ENCODE data around the gene PKDREJ.

Gene PKDREJ

GRCh38 chr22:46292732-46293131 lies 29.6 kb upstream of the PKDREJ start:
- TF ChIP-seq ZFX (IDR thresholded peaks at IDR 0.05; ENCODE audit: borderline replicate concordance): no peak
- TF ChIP-seq, protein P1, sequence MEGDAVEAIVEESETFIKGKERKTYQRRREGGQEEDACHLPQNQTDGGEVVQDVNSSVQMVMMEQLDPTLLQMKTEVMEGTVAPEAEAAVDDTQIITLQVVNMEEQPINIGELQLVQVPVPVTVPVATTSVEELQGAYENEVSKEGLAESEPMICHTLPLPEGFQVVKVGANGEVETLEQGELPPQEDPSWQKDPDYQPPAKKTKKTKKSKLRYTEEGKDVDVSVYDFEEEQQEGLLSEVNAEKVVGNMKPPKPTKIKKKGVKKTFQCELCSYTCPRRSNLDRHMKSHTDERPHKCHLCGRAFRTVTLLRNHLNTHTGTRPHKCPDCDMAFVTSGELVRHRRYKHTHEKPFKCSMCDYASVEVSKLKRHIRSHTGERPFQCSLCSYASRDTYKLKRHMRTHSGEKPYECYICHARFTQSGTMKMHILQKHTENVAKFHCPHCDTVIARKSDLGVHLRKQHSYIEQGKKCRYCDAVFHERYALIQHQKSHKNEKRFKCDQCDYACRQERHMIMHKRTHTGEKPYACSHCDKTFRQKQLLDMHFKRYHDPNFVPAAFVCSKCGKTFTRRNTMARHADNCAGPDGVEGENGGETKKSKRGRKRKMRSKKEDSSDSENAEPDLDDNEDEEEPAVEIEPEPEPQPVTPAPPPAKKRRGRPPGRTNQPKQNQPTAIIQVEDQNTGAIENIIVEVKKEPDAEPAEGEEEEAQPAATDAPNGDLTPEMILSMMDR (IDR thresholded peaks at IDR 0.05): no peak
- no peak overlapping the region for H3K27ac ChIP-seq

DNA sequence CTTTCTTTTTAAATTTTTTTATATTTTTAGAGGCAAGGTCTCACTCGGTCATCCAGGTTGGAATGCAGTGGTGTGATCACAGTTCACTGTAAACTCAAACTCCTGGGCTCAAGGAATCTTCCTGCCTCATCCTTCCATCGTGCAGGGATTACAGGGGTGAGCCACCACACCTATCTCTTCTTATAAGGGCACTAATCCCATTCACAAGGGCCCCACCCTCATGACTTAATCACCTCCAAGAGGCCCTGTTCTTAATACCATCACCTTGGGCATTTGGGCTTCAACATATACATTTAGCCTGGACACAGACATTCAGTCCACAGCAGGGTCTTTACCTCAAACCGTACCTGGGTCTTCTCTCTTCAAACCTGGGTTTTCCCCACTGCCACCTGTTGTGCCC lies 29.0 kb upstream of the PKDREJ start:
- H3K27ac ChIP-seq: no peak overlapping the region
- TF ChIP-seq ZFX (IDR thresholded peaks at IDR 0.05; ENCODE audit: borderline replicate concordance): no peak
- TF ChIP-seq, protein P1 (IDR thresholded peaks at IDR 0.05): no peak

DNA sequence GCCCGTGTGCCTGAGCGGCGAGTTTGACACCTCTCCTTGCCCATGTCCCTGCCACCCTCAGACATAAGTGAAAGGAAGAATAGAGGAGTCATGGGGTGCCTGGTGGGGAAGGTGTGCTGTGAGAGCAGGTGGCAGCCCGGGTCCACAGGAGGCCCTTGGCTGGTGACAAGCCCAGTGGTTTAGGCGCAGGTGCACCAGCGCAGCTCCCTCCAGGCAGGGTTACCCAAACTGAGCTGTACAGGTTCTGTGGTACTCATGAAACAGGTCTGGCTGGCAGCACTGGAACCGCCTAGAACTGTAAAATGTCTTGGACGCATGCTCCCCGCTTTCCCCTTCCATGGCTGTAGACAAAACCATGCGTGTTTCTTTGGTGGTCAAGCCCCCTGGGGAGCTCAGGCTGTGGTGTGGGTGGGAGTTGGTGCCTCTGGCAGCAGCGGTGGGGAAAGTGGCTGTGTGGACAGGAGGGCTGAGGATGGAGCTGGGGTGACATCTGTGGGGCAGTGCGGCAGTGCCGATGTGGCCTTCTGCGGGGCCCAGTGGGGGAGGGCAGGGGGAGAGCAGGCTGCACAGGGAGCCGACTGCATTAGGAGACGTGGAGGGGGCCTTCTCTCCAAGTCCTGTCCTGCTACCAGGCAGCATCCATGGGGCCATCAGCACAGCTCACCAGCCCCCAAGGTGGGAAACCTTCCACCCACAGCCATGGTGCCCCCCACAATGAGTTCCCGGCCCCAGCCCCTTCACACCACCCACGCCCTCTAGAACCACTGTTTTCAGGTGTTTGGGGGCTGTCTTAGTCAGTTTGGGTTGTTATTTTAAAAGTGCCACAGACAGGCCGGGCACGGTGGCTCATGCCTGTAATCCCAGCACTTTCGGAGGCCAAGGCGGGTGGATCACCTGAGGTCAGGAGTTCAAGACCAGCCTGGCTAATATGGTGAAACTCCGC lies 28.0 kb upstream of the PKDREJ start:
- H3K27ac ChIP-seq: no peak overlapping the region
- no peak for TF ChIP-seq ZFX (IDR thresholded peaks at IDR 0.05; ENCODE audit: borderline replicate concordance)
- TF ChIP-seq, protein P1 (IDR thresholded peaks at IDR 0.05): no peak

GRCh38 chr22:46290121-46290842 lies 27.1 kb upstream of the PKDREJ start:
- no peak overlapping the region for H3K27ac ChIP-seq
- no peak for TF ChIP-seq ZFX (IDR thresholded peaks at IDR 0.05; ENCODE audit: borderline replicate concordance)
- TF ChIP-seq, protein P1 (IDR thresholded peaks at IDR 0.05): no peak

GRCh38 chr22:46289244-46289891 lies 26.2 kb upstream of the PKDREJ start:
- H3K27ac ChIP-seq: no peak overlapping the region
- TF ChIP-seq ZFX (IDR thresholded peaks at IDR 0.05; ENCODE audit: borderline replicate concordance): no peak

DNA sequence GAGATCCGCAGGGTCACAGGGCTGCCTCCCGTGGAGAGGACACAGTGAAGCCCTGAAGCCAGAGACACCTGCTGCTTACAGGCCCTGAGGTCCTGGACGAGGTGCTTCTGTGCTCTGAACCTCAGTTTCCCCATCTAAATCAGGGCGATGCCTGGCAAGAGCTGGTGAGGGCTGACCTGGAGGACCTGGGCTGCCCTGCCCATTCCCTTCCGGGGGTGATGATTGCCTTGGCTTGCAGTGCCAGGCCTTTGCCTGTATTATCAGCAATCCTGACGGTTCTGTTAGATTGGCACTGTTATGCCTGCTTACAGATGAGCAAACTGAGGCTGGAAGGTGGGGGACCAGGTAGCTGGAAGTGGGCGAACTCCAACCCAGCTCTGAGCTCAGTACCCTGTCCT lies 25.7 kb upstream of the PKDREJ start:
- no peak overlapping the region for H3K27ac ChIP-seq
- TF ChIP-seq ZFX (IDR thresholded peaks at IDR 0.05; ENCODE audit: borderline replicate concordance): no peak
- TF ChIP-seq, protein P1 (IDR thresholded peaks at IDR 0.05): no peak

- no peak for TF ChIP-seq ZFX (IDR thresholded peaks at IDR 0.05; ENCODE audit: borderline replicate concordance)
- TF ChIP-seq, protein P1 (IDR thresholded peaks at IDR 0.05): no peak
- H3K27ac ChIP-seq: no peak overlapping the region
Observed at GRCh38 chr22:46287873-46288751, 25.0 kb upstream of the PKDREJ start.

Data from 22Rv1 (cell line).